DMS 273 (cell line): ENCODE results near the gene RPL22.

ENCODE experiments used
- DNase-seq: peaks from one replicate; lab custom pipeline; 2025; ENCODE audit not compliant: unreplicated experiment; lab: John Stamatoyannopoulos, UW

RPL22 gene

GRCh38 chr1:6157132-6157527, 42.3 kb downstream of the RPL22 start:
- no peak for DNase-seq

- no peak for DNase-seq
Measured at GRCh38 chr1:6154525-6155319, 44.7 kb downstream of the RPL22 start.

- no peak for DNase-seq
Measured at GRCh38 chr1:6152882-6153281, 46.5 kb downstream of the RPL22 start.

GRCh38 chr1:6152181-6152580, 47.2 kb downstream of the RPL22 start:
- no peak for DNase-seq

- no peak for DNase-seq
Measured at GRCh38 chr1:6151291-6151822, 48.0 kb downstream of the RPL22 start.

- no peak for DNase-seq
Measured at GRCh38 chr1:6150006-6150938, 49.1 kb downstream of the RPL22 start.

GRCh38 chr1:6149597-6149996, 49.8 kb downstream of the RPL22 start:
- DNase-seq, result no peak

- peak; percentile 58 for DNase-seq
Measured at GRCh38 chr1:6148497-6149241, 50.7 kb downstream of the RPL22 start.

GRCh38 chr1:6145864-6146410, 53.5 kb downstream of the RPL22 start:
- DNase-seq, result no peak

GRCh38 chr1:6145396-6145750, 54.0 kb downstream of the RPL22 start:
- DNase-seq, result no peak

- DNase-seq, result peak; percentile 65
Measured at GRCh38 chr1:6144647-6145395, 54.6 kb downstream of the RPL22 start.

GRCh38 chr1:6144175-6144574, 55.2 kb downstream of the RPL22 start:
- no peak for DNase-seq

- no peak for DNase-seq
Measured at GRCh38 chr1:6143395-6143794, 56.0 kb downstream of the RPL22 start.

GRCh38 chr1:6142734-6143133, 56.7 kb downstream of the RPL22 start:
- DNase-seq, result no peak

GRCh38 chr1:6142036-6142621, 57.3 kb downstream of the RPL22 start:
- DNase-seq, result no peak

GRCh38 chr1:6141592-6141991, 57.8 kb downstream of the RPL22 start:
- peak; percentile 74 for DNase-seq

GRCh38 chr1:6140413-6140812, 59.0 kb downstream of the RPL22 start:
- no peak for DNase-seq

- DNase-seq, result no peak
Measured at GRCh38 chr1:6137758-6138157, 61.6 kb downstream of the RPL22 start.

- DNase-seq, result no peak
Measured at GRCh38 chr1:6136516-6137220, 62.7 kb downstream of the RPL22 start.
